HepG2 (cell line): ENCODE measurements around the gene CRHR1. TPM values are rescaled to one million over a fixed set of nuclear protein-coding genes. Genes with fewer than 3 reads are reported as not detected.

Experiments used
- ATAC-seq: fragments of 200-7000 bp; cut with Tn5 transposase; 3 replicates; pipeline ENCODE4 v1.9.1; 2020; ENCODE audit warnings: mild to moderate bottlenecking, moderate library complexity
- BruUV-seq: library from RNA; stranded (reverse); fragments of 400-500 nt; replicated peaks from 2 replicates; lab custom pipeline; 2021; lab: Mats Ljungman, UMichigan
- CTCF ChIA-PET: fragments of 300-600 bp; formaldehyde crosslinking; extraction: SDS; loops from one replicate; lab custom pipeline; 2021; ENCODE audit warnings: low total read pairs, inconsistent platforms, low intra/inter-chr PET ratio; lab: Yijun Ruan, JAX
- POLR2A ChIA-PET: fragments of 350-600 bp; sonication (Branson Sonifier 250); formaldehyde crosslinking; loops from one replicate; lab custom pipeline; 2020; ENCODE audit warnings: antibody characterized with exemption, inconsistent platforms; lab: Yijun Ruan, JAX
- DNase-seq: peaks from one replicate; pipeline ENCODE4 v3.0.0-alpha.2; 2015; ENCODE audit warnings: low spot score
- FAIRE-seq: peaks from 3 replicates; lab custom pipeline; 2011; peaks lifted over from hg19 to GRCh38; lab: Jason Lieb, UNC
- H2AFZ ChIP-seq: one replicate; pipeline ENCODE4 v1.6.1; 2011; ENCODE audit warnings: low read length, inconsistent platforms
- H3K27ac ChIP-seq: fragments of 300-600 bp; 3 replicates; pipeline ENCODE4 v1.8.0; 2011; ENCODE audit warnings: mixed run types, mild to moderate bottlenecking, mixed read lengths, low read length, inconsistent platforms; ENCODE audit not compliant: insufficient read depth; ENCODE audit errors: extremely low read length
- H3K27me3 ChIP-seq, 2 experiments: fragments of 200-600 bp in 1 of 2; 2 replicates in 1 of 2; 3 replicates in 1 of 2; pipeline versions ENCODE4 v1.6.0 to v1.8.0; 2011; ENCODE audit warnings: low read length in 2 of 2, mild to moderate bottlenecking in 2 of 2, moderate library complexity in 2 of 2, inconsistent platforms in 1 of 2; ENCODE audit not compliant: insufficient read depth in 2 of 2, control insufficient read depth in 1 of 2
- H3K36me3 ChIP-seq, 2 experiments: fragments of 200-600 bp in 1 of 2; replicated peaks in 1 of 2; 2 replicates in 1 of 2; 3 replicates in 1 of 2; pipeline versions ENCODE4 v1.5.1 to v1.8.0; 2011; ENCODE audit warnings: low read length in 2 of 2, inconsistent platforms in 1 of 2; ENCODE audit not compliant: insufficient read depth in 2 of 2, control insufficient read depth in 1 of 2
- H3K4me1 ChIP-seq: 2 replicates; pipeline ENCODE4 v1.5.1; 2012; ENCODE audit warnings: low read length, inconsistent platforms; ENCODE audit not compliant: insufficient read depth
- H3K4me2 ChIP-seq: 2 replicates; pipeline ENCODE4 v1.6.0; 2011; ENCODE audit warnings: low read depth, low read length, inconsistent platforms
- H3K4me3 ChIP-seq, 3 experiments: fragments of 200-600 bp in 1 of 3; sonication (generic), shearing (Covaris generic) in 1 of 3; replicated peaks in 1 of 3; 2 replicates each; pipeline ENCODE4 v1.5.1; 2011 to 2016; ENCODE audit warnings: low read length in 3 of 3, inconsistent platforms in 2 of 3, low read depth in 2 of 3, mild to moderate bottlenecking in 2 of 3, control low read depth in 1 of 3, mixed read lengths in 1 of 3; ENCODE audit not compliant: insufficient read depth in 1 of 3
- H3K79me2 ChIP-seq: one replicate; pipeline ENCODE4 v1.6.1; 2011; ENCODE audit warnings: low read length, inconsistent platforms; ENCODE audit not compliant: insufficient read depth
- H3K9ac ChIP-seq: 2 replicates; pipeline ENCODE4 v1.6.0; 2011; ENCODE audit warnings: mild to moderate bottlenecking, low read depth, low read length, inconsistent platforms; ENCODE audit not compliant: insufficient read depth
- H3K9me3 ChIP-seq: 2 replicates; pipeline ENCODE4 v1.5.1; 2012; ENCODE audit warnings: mild to moderate bottlenecking, low read length
- H4K20me1 ChIP-seq: 2 replicates; pipeline ENCODE4 v1.6.0; 2011; ENCODE audit warnings: inconsistent platforms, mild to moderate bottlenecking, low read length, moderate library complexity; ENCODE audit not compliant: insufficient read depth
- ATF3 ChIP-seq: sonication (generic); formaldehyde crosslinking; IDR thresholded peaks from 2 replicates; pipeline ENCODE4 v1.4.0; 2020; ENCODE audit warnings: missing genetic modification reagents
- CBFB ChIP-seq: sonication (generic); formaldehyde crosslinking; IDR thresholded peaks from 2 replicates; pipeline ENCODE4 v1.4.0; 2020; ENCODE audit warnings: missing genetic modification reagents
- CCDC6 ChIP-seq: sonication (generic); formaldehyde crosslinking; IDR thresholded peaks from 2 replicates; pipeline ENCODE4 v1.8.1; 2022; ENCODE audit warnings: mild to moderate bottlenecking, missing genetic modification reagents, moderate library complexity
- DZIP1 ChIP-seq: sonication (generic); formaldehyde crosslinking; IDR thresholded peaks from 2 replicates; pipeline ENCODE4 v1.5.0; 2020; ENCODE audit warnings: mild to moderate bottlenecking, missing genetic modification reagents
- KLF11 ChIP-seq: IDR thresholded peaks from 2 replicates; pipeline ENCODE4 v1.6.1; 2016; ENCODE audit warnings: missing compliant biosample characterization
- NAIF1 ChIP-seq: sonication (generic); formaldehyde crosslinking; IDR thresholded peaks from 2 replicates; pipeline ENCODE4 v1.5.0; 2020; ENCODE audit warnings: mild to moderate bottlenecking, missing genetic modification reagents, borderline replicate concordance
- RNF219 ChIP-seq: sonication (generic); formaldehyde crosslinking; IDR thresholded peaks from 2 replicates; pipeline ENCODE4 v1.5.0; 2020; ENCODE audit warnings: mild to moderate bottlenecking, missing genetic modification reagents
- ZFYVE20 ChIP-seq: sonication (generic); formaldehyde crosslinking; IDR thresholded peaks from 2 replicates; pipeline ENCODE4 v1.8.0; 2023; ENCODE audit warnings: low read depth, mild to moderate bottlenecking, moderate library complexity, missing genetic modification reagents, borderline replicate concordance
- ZMYM3 ChIP-seq: sonication (generic); formaldehyde crosslinking; IDR thresholded peaks from 2 replicates; pipeline ENCODE4 v1.5.1; 2020; ENCODE audit warnings: mild to moderate bottlenecking, missing genetic modification reagents
- ZNF143 ChIP-seq: sonication (generic); formaldehyde crosslinking; IDR thresholded peaks from 2 replicates; pipeline ENCODE4 v1.4.0; 2020; ENCODE audit warnings: missing genetic modification reagents
- ZNF563 ChIP-seq: sonication (generic); formaldehyde crosslinking; IDR thresholded peaks from 2 replicates; pipeline ENCODE4 v1.8.0; 2022; ENCODE audit warnings: mild to moderate bottlenecking, moderate library complexity, missing genetic modification reagents
- ZNF605 ChIP-seq: sonication (generic); formaldehyde crosslinking; IDR thresholded peaks from 2 replicates; pipeline ENCODE4 v1.8.0; 2022; ENCODE audit warnings: mild to moderate bottlenecking, missing genetic modification reagents
- ZNF768 ChIP-seq: sonication (generic); formaldehyde crosslinking; IDR thresholded peaks from 2 replicates; pipeline ENCODE4 v1.4.0; 2020; ENCODE audit warnings: missing genetic modification reagents
- ZNF776 ChIP-seq: sonication (generic); formaldehyde crosslinking; IDR thresholded peaks from 2 replicates; pipeline ENCODE4 v1.4.0; 2020; ENCODE audit warnings: mild to moderate bottlenecking, missing genetic modification reagents
- ZSCAN22 ChIP-seq: sonication (generic); formaldehyde crosslinking; IDR thresholded peaks from 2 replicates; pipeline ENCODE4 v1.4.0; 2020; ENCODE audit warnings: mild to moderate bottlenecking, missing genetic modification reagents
- ZSCAN9 ChIP-seq: IDR thresholded peaks from 2 replicates; pipeline ENCODE4 v1.6.1; 2016; ENCODE audit warnings: borderline replicate concordance
- WGBS: methylation state at CpG from one replicate; pipeline ENCODE4 v1.1.6; 2017; ENCODE audit warnings: low lambda C conversion rate; 5-methylcytosine and 5-hydroxymethylcytosine counted together
- in situ Hi-C: cut with HindIII; loops from 2 replicates; pipeline ENCODE4 v1.10.0; 2017; ENCODE audit warnings: low pct_unique_long_range_greater_than_20kb; ENCODE audit not compliant: extremely low pct_ligation_motif_present
- intact Hi-C: fragments of 100-400 bp; cut with micrococcal nuclease; formaldehyde crosslinking; loops from one replicate; pipeline ENCODE4 v1.10.0; 2022; ENCODE audit not compliant: unreplicated experiment
- polyA plus RNA-seq, 8 experiments: library from polyadenylated mRNA; depleted of rRNA in 3 of 8; stranded (reverse) in 7 of 8; unstranded in 1 of 8; fragments of >200 nt; fragmentation: Illumina TruSeq in 4 of 8; extraction: Trizol in 4 of 8; gene quantifications; 2 replicates each; pipeline versions ENCODE4 v1.2.1 to v1.2.3, GENCODE V29; 2011 to 2016; ENCODE audit warnings: low read depth in 4 of 8, missing spikeins in 1 of 8, mixed read lengths in 1 of 8; ENCODE audit not compliant: insufficient read depth in 1 of 8
- total RNA-seq, 5 experiments: library from RNA; depleted of rRNA; stranded (reverse); fragments of >200 nt; fragmentation: Illumina TruSeq; extraction: Trizol; gene quantifications; 2 replicates each; pipeline ENCODE4 v1.2.3, GENCODE V29; 2016; ENCODE audit warnings: low read depth in 1 of 5

The CRHR1 gene
- total and polyA plus RNA-seq, 2 of the 13 experiments (the other 11 are each of a cell fraction or from before 2014, with no cell fraction given) = not detected

GRCh38 chr17:45763182-45763581, 20.9 kb upstream of the CRHR1 start:
- H3K27ac ChIP-seq = no peak overlapping the region
- TF ChIP-seq CBFB (CRISPR knock-in tag) (no peak), KLF11 (CRISPR knock-in tag) (no peak), ZFYVE20 (no peak), ZMYM3 (CRISPR knock-in tag) (peak; percentile 41; the same call in 1 of the 2 replicates), ZNF768 (CRISPR knock-in tag) (peak; percentile 93), ZNF563 (CRISPR knock-in tag) (no peak)
- TF ChIP-seq, all 625 proteins: peak for 2
- CTCF ChIA-PET = no interaction called here
- WGBS = 7% methylated on average over 7 of the region's 7 CpGs
- peaks cover 7 to 56% of the 10 kb centered on the region in 2 experiments for H3K27me3 ChIP-seq
- ATAC-seq (no peak), DNase-seq (no peak), FAIRE-seq (no peak)
- no peaks in the 10 kb centered on the region for H3K79me2 ChIP-seq
- no peak overlapping the region for H2AFZ ChIP-seq
- no peak overlapping the region for H3K9ac ChIP-seq
- no peak overlapping the region for H3K4me3 ChIP-seq
- H3K9me3 ChIP-seq = no peaks in the 10 kb centered on the region
- no TSS peak for BruUV-seq
- H4K20me1 ChIP-seq = no peaks in the 10 kb centered on the region; the same call in 1 of the 2 replicates
- POLR2A ChIA-PET = no interaction called here
- H3K4me1 ChIP-seq = no peaks in the 10 kb centered on the region
- intact Hi-C loops = no loop called here
- in situ Hi-C loops = no loop called here
- H3K4me2 ChIP-seq = no peak overlapping the region
- no peaks in the 10 kb centered on the region for H3K36me3 ChIP-seq

GRCh38 chr17:45764479-45764878, 19.6 kb upstream of the CRHR1 start:
- no peak for ATAC-seq
- Histone ChIP-seq H3K27ac (no peak overlapping the region), H3K4me3 (no peak overlapping the region), H3K9ac (no peak overlapping the region), H3K4me1 (no peaks in the 10 kb centered on the region), H2AFZ (no peak overlapping the region), H3K79me2 (no peaks in the 10 kb centered on the region), H3K36me3 (no peaks in the 10 kb centered on the region), H3K27me3 (peaks cover 5 to 62% of the 10 kb centered on the region in 2 experiments), H3K9me3 (no peaks in the 10 kb centered on the region), H3K4me2 (no peak overlapping the region), H4K20me1 (no peaks in the 10 kb centered on the region; the same call in 1 of the 2 replicates)
- FAIRE-seq = no peak
- no peak for DNase-seq
- TF ChIP-seq ZSCAN9 = no peak
- TF ChIP-seq DZIP1 (CRISPR knock-in tag) = no peak
- TF ChIP-seq ZNF776 (CRISPR knock-in tag) = no peak
- TF ChIP-seq CCDC6 (CRISPR knock-in tag) = no peak
- TF ChIP-seq ZSCAN22 = no peak
- no peak for TF ChIP-seq ZNF605 (CRISPR knock-in tag)
- TF ChIP-seq ZNF143 = no peak
- no peak for TF ChIP-seq RNF219
- TF ChIP-seq ATF3 (CRISPR knock-in tag) = no peak
- no peak for TF ChIP-seq NAIF1 (CRISPR knock-in tag)
- ChIA-PET CTCF (no interaction called here), POLR2A (no interaction called here)
- in situ Hi-C loops = no loop called here
- no TSS peak for BruUV-seq
- intact Hi-C loops = no loop called here
